ENCODE results near the gene POU2F3. TPM values are rescaled to one million over a fixed set of nuclear protein-coding genes. Genes with fewer than 3 reads are reported as not detected.

POU2F3 gene
- total and polyA plus RNA-seq, 2 of the 13 experiments (the other 11 are each of a cell fraction or from before 2014, with no cell fraction given): not detected

DNA sequence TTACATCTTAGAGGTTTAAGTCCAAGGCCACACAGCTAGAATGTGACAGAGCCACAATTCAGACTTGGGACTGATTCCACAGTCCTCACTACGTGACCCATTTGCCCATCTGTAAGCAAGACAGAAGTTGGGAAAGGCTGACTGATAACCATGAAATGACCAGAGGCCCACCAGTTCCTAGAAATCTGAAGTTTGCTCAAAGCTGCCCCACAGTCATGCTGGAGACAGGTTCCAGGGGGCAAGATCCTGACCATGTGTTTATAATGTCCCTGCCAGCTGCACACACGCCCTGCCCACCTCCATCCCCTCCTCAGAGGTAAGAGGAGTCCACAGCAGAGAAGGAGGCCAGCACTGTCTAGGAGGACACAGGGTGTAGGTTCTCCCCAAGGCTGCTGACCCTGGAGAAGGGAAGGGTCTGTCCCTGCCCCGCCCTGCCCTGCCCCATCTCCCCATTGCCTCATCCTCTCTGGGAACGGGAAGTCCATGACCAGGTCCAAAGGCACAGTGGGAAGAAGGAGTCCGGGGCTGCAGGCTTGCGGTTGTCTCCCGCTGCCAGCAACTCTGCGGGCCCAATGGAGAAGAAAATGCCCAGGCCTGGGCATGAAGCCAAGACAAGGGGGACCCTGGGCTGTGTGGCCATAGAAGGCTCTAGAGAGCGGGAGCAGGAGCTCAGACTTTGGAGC lies 41.0 kb upstream of the POU2F3 start (continued):
- TF ChIP-seq ZBTB26 (CRISPR knock-in tag; IDR thresholded peaks at IDR 0.05; ENCODE audit: borderline replicate concordance): no peak
- TF ChIP-seq ZNF3 (CRISPR knock-in tag; IDR thresholded peaks at IDR 0.05): no peak
- TF ChIP-seq ZNF263 (CRISPR knock-in tag; IDR thresholded peaks at IDR 0.05): peak; percentile 67; the same call in 1 of the 2 replicates
- TF ChIP-seq RARG (CRISPR knock-in tag; IDR thresholded peaks at IDR 0.05; ENCODE audit: low read depth): no peak
- TF ChIP-seq ZNF225 (CRISPR knock-in tag; IDR thresholded peaks at IDR 0.05): no peak
- TF ChIP-seq PAXIP1 (CRISPR knock-in tag; conservative IDR thresholded peaks at IDR 0.05): peak; percentile 71
- no peak for TF ChIP-seq ZNF136 (CRISPR knock-in tag; IDR thresholded peaks at IDR 0.05; ENCODE audit: low read depth)
- TF ChIP-seq ZNF318 (CRISPR knock-in tag; IDR thresholded peaks at IDR 0.05): no peak
- TF ChIP-seq FIP1L1 (IDR thresholded peaks at IDR 0.05; ENCODE audit: borderline replicate concordance, insufficient read depth, low read depth, low read length): no peak; the same call in 1 of the 2 replicates
- no peak for TF ChIP-seq EHMT2 (IDR thresholded peaks at IDR 0.05; ENCODE audit: borderline replicate concordance, low read depth, low read length)
- TF ChIP-seq, protein P1, sequence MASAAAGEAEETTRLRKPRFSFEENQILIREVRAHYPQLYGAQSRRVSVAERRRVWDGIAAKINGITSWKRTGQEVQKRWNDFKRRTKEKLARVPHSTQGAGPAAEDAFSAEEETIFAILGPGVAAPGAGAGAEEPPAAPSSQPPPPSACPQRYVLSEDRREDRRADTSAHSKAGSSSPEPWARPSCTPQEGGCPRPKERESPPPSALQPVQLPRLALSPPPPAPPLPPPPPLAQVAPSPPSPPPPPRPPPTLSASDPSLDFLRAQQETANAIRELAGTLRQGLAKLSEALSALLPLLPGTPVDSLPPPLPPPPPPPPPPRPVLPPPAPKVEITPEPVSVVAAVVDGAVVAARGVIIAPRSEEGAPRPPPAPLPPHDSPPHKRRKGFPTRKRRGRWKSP (CRISPR knock-in tag; IDR thresholded peaks at IDR 0.05): 0 out of 2 replicates have a peak, but pooled peaks have one; percentile 5
